Colon (tissue), 2 donors: ENCODE measurements around the gene RASA2.
A peak's percentile ranks its signal among the peaks of the same experiment; 100 is the strongest.

Experiments
- FAIRE-seq: peaks from 2 replicates; lab custom pipeline; 2012; peaks lifted over from hg19 to GRCh38; lab: Jason Lieb, UNC
- donor health status: control.
- donor health status: control.

The RASA2 gene

GRCh38 chr3:141537856-141538255 is 51.0 kb downstream of the RASA2 start:
- no peak for FAIRE-seq

DNA sequence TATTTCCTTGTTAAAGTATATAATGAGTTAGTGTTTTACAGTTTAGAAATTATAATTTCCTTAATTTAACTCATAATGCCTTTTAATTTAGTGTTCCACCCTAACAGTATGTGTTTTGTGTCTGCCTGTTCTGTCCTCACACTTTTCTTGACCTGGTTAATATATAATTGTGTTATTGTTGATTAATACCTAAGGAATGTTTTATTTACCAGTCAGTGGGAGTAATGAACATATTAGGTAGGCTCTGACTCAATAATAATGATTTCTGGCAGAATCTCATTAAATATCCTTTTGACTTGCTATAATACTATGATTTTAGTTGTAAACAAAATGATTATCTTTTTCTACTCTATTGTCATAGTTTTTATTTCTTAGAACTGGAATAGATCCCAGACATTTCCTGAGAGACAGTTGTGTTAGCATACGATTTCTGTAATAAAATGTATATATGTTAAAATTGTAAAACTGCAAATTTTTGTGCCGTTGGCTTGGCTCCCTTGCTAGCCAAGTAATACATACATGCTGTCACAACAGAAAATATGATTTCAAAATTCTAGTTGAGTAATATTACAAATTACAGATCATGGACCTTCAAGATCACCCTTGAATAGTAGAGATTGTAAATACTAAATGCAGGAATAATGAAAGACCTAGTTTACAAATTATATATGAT is 51.9 kb downstream of the RASA2 start:
- no peak for FAIRE-seq

DNA sequence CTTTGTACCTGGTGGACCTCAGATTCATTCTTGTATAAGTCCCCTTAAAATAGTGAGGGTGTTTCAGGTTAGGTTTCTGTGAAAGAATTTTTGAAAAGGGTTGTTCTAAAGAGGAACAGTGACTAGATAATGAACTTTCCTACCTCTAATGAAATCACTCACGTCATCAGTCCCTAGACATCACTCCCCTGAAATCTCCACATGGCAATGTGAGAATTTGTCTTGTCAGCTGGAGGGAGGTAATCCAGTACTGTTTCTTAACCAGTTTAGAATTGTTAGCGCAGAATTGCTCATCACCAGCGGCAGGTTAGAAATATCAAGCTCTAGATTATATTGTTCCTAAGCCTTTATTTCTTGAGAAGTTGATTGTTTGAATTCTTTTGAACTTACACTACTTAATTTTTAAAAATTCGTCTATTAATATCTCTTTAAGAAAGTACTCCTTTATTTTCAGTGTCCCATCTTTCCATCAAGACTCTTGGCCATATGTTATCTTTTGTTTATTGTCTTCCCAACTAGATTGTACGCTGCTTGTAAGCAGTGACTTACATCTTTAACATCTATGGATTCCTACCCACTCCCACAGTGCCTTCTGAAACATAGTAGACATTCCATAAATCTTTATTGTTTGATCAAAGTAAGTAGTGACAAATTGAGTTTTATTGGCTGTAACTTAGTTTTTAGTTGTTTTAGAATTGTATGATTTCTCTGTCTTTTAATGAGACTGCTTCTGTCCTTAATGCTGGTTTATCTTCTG is 52.8 kb downstream of the RASA2 start:
- FAIRE-seq, result no peak

DNA sequence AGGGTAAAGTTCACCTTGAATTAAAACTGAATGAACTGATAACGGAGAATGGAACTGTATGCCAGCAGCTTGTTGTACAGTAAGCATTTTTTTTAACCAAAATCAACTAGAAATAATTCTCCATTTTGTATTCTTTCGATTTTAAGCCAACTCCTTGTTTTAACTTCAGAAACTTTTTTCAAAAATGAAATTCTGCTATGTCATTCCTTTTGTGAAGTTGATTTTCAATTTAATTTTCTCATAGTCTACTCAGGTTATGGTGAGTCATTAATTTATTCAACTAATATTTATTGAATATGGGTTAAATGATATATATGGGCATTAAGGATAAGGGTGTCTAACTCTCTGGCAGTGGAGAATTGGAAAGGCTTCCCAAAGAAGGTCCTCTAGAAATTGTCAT is 53.7 kb downstream of the RASA2 start:
- no peak for FAIRE-seq

DNA sequence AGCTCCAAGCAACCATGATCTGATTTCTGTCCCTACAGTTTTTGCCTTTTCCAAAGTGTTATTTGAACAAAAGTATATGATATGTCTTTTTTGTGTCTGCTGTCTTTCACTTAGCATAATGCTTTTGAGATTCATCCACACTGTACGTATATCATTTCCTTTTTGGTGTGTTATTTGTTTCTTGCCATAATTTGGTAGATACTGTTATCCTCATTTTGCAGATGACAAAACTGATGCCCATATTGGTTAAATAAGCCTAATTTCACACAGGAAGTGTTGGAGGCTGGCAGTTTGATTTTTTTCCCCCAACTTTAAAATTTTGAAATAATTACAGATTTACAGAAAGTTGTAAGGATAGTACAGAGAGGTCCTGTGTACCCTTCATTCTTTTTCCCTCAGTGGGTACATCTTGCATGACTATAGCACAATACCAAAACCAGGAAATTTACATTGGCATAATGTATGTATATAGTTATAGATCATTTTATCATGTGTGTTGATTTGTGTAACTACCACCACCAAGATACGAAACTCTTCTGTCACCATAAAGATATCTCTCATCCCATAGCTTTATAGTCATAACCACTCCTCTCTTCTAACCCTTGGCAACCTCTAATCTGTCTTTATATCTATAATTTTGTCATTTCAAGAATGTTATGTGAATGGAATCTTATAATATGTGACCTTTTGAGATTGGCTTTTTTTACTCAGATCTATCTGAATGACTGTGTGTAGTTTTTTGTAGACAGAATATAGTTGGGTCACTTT is 55.6 kb downstream of the RASA2 start:
- no peak for FAIRE-seq

- peak; percentile 90 for FAIRE-seq
Observed at GRCh38 chr3:141542989-141543388, 56.2 kb downstream of the RASA2 start.

DNA sequence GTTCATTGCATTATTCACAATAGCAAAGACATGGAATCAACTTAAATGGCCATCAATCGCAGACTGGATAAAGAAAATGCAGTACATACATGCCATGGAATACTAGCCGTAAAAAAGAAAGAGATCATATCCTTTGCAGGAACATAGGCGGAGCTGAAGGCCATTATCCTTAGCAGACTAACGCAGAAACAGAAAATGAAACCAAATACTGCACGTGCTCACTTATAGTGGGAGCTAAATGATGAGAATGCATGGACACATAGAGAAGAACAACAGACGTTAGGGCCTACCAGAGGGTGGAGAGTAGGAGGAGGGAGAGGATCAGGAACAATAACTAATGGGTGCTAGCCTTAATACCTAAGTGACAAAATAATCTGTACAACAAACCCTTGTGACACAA is 57.9 kb downstream of the RASA2 start:
- FAIRE-seq, result peak; percentile 28

DNA sequence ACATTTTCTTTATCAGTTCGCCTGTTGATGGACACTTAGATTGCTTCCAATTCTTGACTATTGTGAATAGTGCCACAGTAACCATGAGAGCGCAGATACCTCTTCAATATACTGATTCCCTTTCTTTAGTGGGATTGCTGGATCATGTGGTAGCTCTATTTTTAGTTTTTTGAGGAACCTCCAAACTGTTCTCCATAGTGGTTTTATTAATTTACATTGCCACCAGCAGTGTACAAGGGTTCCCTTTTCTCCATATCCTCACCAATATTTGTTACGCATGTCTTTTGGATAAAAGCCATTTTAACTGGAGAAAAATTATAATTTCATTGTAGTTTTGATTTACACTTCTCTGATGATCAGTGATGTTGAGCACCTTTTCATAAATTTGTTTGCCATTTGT is 59.3 kb downstream of the RASA2 start:
- FAIRE-seq, result no peak

DNA sequence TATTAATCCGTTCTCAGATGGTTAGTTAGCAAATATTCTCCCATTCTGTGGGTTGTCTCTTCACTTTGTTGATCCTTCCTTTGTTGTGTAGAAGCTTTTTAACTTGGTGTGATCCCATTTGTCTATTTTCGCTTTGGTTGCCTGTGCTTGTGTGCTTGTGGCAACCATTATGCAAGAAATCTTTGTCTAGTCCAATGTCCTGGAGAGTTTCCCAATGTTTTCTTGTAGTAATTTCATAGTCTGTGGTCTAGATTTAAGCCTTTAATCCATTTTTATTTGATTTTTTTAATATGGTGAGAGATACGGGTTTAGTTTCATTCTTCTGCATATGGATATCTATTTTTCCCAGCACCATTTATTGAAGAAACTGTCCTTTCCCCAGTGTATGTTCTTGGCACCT is 59.8 kb downstream of the RASA2 start:
- FAIRE-seq, result no peak

- no peak for FAIRE-seq
Observed at GRCh38 chr3:141547791-141548190, 61.0 kb downstream of the RASA2 start.

DNA sequence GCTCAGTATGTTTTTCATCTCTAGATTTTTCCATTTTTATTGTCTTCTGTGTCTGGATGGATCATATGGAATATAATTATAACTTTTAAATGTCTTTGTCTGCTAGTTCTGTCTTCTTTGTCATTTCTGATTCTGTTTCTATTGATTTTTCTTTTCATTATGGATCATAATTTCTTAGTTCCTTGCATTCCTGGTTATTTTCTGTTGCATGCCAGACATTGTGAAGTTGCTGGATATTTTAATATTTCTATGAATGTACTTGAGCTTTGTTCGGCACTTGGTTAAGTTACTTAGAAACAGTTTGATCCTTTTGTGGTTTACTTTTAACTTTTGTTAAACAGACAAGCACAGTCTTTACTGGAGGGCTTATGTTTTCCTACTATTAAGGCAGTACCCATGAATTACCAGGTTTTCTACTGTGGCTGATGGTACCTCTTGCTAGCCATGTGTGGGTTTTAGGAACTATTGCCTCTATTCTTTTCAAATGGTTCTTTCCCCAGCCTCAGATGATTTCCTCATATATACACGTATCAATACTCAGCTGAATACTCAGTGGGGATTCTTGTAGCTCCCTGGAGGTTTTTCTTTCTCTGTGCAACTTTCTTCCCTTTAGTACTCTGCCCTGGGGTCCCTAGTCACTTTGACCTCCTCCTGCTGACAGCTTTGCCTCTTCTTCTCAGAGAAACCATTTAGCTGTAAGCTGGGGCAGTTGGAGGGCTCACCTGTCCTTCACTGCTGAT is 64.3 kb downstream of the RASA2 start:
- FAIRE-seq, result no peak

- FAIRE-seq, result no peak
Observed at GRCh38 chr3:141552440-141552991, 65.7 kb downstream of the RASA2 start.

GRCh38 chr3:141553055-141553454 is 66.2 kb downstream of the RASA2 start:
- no peak for FAIRE-seq

DNA sequence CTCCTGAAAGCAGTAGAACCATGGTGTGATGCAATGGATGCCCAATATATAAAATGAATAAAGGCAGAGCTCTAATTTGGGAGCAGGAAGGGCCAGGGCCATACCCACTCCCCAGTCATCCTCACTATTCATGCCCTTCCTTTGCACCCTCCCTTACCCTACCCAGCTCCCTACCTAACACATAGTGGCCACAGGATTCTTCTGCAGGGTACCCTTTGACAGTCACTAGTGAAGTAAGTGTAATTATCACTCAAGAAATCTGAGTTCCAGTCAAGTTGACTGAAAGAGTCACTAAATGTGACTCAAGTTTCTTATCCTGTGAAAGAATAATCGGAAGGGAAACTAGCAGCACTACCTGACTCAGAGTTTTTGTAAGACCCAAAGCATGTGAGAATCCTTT is 69.2 kb downstream of the RASA2 start:
- FAIRE-seq, result no peak

GRCh38 chr3:141557961-141558706 is 71.3 kb downstream of the RASA2 start:
- FAIRE-seq, result no peak

- no peak for FAIRE-seq
Observed at GRCh38 chr3:141561426-141562034, 74.7 kb downstream of the RASA2 start.

GRCh38 chr3:141564241-141564640 is 77.4 kb downstream of the RASA2 start:
- no peak for FAIRE-seq

DNA sequence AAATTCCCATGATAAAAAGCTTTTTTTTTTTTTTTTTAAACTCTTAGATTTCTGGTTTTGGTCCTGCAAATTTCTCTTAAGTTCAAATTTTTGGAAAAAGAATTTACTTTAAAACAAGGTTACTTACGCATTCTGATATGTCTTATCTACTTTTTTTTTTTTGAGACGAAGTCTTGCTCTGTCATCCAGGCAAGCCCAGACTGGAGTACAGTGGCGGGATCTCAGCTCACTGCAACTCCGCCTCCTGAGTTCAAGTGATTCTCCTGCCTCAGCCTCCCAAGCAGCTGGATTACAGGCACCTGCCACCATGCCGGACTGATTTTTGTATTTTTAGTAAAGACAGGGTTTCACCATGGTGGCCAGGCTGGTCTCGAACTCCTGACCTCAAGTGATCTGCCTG is 83.2 kb downstream of the RASA2 start:
- no peak for FAIRE-seq

DNA sequence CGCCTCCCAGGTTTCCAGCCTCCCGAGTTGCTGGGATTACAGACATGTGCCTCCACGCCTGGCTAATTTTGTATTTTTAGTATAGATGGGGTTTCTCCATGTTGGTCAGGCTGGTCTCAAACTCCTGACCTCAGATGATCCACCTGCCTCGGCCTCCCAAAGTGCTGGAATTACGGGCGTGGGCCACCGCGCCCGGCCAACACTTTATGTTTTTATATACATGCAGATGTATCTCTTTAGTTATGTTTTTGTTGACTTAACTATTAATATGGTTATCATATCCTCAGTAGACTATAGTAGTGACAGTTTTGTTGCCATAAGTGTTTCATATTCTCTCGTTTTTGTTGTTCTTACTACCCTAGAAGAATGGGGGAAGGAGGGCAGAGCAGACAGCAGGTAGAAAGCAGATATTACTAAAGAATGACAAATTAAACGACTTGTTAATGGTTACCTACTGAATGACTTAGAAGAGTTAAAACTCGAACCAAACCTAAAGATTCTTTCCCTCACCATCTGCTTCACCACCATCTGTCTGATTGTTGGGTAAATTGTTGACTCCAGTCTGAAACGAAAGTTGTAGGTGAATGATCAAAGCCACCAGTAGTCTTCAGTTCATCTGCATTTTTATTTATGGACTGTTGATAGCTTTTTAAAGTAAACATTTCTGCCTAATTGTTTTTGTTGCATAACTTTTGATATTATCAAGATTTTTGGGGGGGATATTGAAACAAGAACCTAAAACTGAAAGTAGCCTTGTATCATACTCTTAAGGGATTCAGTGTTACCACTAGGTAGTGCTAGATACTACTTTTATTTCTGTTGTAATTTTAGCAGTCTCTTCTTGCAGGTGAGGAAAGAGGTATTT is 89.3 kb downstream of the RASA2 start:
- peak; percentile 92 for FAIRE-seq

- FAIRE-seq, result no peak
Observed at GRCh38 chr3:141576744-141577052, 89.9 kb downstream of the RASA2 start.
